ENCODE measurements around the gene MICAL3.
"Not testable (repeated sequence)": the region's sequence is repeated elsewhere in the genome, so short reads cannot be mapped to it uniquely, and the experiment has no call there.

Gene MICAL3

GRCh38 chr22:18025898-18026297, 1.5 kb upstream of the MICAL3 start:
- H3K9me3 Mint-ChIP-seq; H3K4me3 Mint-ChIP-seq; H3K36me3 Mint-ChIP-seq (ENCODE audit: low read depth); DNase-seq; H3K27ac Mint-ChIP-seq: not testable (repeated sequence)
- Mint-ChIP-seq H3K4me1 (ENCODE audit: low read depth) (peaks cover 14% of the 10 kb centered on the region), H3K27me3 (peaks cover 49% of the 10 kb centered on the region)

- peaks cover 49% of the 10 kb centered on the region for H3K27me3 Mint-ChIP-seq
- no peak overlapping the region for H3K27ac Mint-ChIP-seq
- H3K4me1 Mint-ChIP-seq (ENCODE audit: low read depth), result peaks cover 14% of the 10 kb centered on the region
- peak overlapping the region; percentile 70 for H3K4me3 Mint-ChIP-seq
- no peaks in the 10 kb centered on the region for H3K36me3 Mint-ChIP-seq (ENCODE audit: low read depth)
- no peaks in the 10 kb centered on the region for H3K9me3 Mint-ChIP-seq
- DNase-seq, result no peak
Measured at GRCh38 chr22:18024956-18025720, 777 bp upstream of the MICAL3 start.

- Mint-ChIP-seq H3K27ac (no peak overlapping the region), H3K4me1 (ENCODE audit: low read depth) (peaks cover 14% of the 10 kb centered on the region), H3K27me3 (peaks cover 49% of the 10 kb centered on the region), H3K4me3 (peak overlapping the region; percentile 75), H3K9me3 (no peaks in the 10 kb centered on the region), H3K36me3 (ENCODE audit: low read depth) (no peaks in the 10 kb centered on the region)
- peak; percentile 67 for DNase-seq
Measured at GRCh38 chr22:18023509-18024275, 669 bp downstream of the MICAL3 start.

GRCh38 chr22:18022876-18023275, 1.5 kb downstream of the MICAL3 start:
- no peaks in the 10 kb centered on the region for H3K36me3 Mint-ChIP-seq (ENCODE audit: low read depth)
- H3K4me3 Mint-ChIP-seq, result no peak overlapping the region
- DNase-seq, result no peak
- peaks cover 45% of the 10 kb centered on the region for H3K27me3 Mint-ChIP-seq
- no peaks in the 10 kb centered on the region for H3K9me3 Mint-ChIP-seq
- no peak overlapping the region for H3K27ac Mint-ChIP-seq
- H3K4me1 Mint-ChIP-seq (ENCODE audit: low read depth), result peaks cover 14% of the 10 kb centered on the region

- no peak for DNase-seq
- peaks cover 32% of the 10 kb centered on the region for H3K27me3 Mint-ChIP-seq
- no peaks in the 10 kb centered on the region for H3K9me3 Mint-ChIP-seq
- H3K4me3 Mint-ChIP-seq, result no peak overlapping the region
- H3K4me1 Mint-ChIP-seq (ENCODE audit: low read depth), result peaks cover 14% of the 10 kb centered on the region
- H3K36me3 Mint-ChIP-seq (ENCODE audit: low read depth), result no peaks in the 10 kb centered on the region
- H3K27ac Mint-ChIP-seq, result no peak overlapping the region
Measured at GRCh38 chr22:18021431-18021830, 2.9 kb downstream of the MICAL3 start.

- Mint-ChIP-seq H3K4me1 (ENCODE audit: low read depth) (peaks cover 14% of the 10 kb centered on the region), H3K27me3 (peaks cover 27% of the 10 kb centered on the region)
- not testable (repeated sequence) for H3K27ac Mint-ChIP-seq
Measured at GRCh38 chr22:18020743-18021142, 3.6 kb downstream of the MICAL3 start.

GRCh38 chr22:18013947-18014346, 10.4 kb downstream of the MICAL3 start:
- Mint-ChIP-seq H3K27me3 (no peaks in the 10 kb centered on the region), H3K36me3 (ENCODE audit: low read depth) (no peaks in the 10 kb centered on the region), H3K27ac (no peak overlapping the region)

More at GRCh38 chr22:18020743-18021142, 3.6 kb downstream of the MICAL3 start:
- not testable (repeated sequence) for H3K9me3 Mint-ChIP-seq; DNase-seq; H3K36me3 Mint-ChIP-seq (ENCODE audit: low read depth); H3K4me3 Mint-ChIP-seq

GRCh38 chr22:18013436-18013835, 10.9 kb downstream of the MICAL3 start:
- Mint-ChIP-seq H3K27ac (no peak overlapping the region), H3K36me3 (ENCODE audit: low read depth) (no peaks in the 10 kb centered on the region), H3K27me3 (no peaks in the 10 kb centered on the region), H3K4me1 (ENCODE audit: low read depth) (no peaks in the 10 kb centered on the region), H3K4me3 (no peak overlapping the region), H3K9me3 (no peaks in the 10 kb centered on the region)
- no peak for DNase-seq

More at GRCh38 chr22:18013947-18014346, 10.4 kb downstream of the MICAL3 start:
- no peak for DNase-seq
- no peak overlapping the region for H3K4me3 Mint-ChIP-seq
- no peaks in the 10 kb centered on the region for H3K9me3 Mint-ChIP-seq
- H3K4me1 Mint-ChIP-seq (ENCODE audit: low read depth), result no peaks in the 10 kb centered on the region

GRCh38 chr22:18012531-18012930, 11.8 kb downstream of the MICAL3 start:
- no peak overlapping the region for H3K27ac Mint-ChIP-seq
- no peaks in the 10 kb centered on the region for H3K9me3 Mint-ChIP-seq
- H3K27me3 Mint-ChIP-seq, result no peaks in the 10 kb centered on the region

GRCh38 chr22:18010266-18010665, 14.1 kb downstream of the MICAL3 start:
- peaks cover 3% of the 10 kb centered on the region for H3K27me3 Mint-ChIP-seq
- no peak overlapping the region for H3K27ac Mint-ChIP-seq
- H3K4me1 Mint-ChIP-seq (ENCODE audit: low read depth), result no peaks in the 10 kb centered on the region
- no peaks in the 10 kb centered on the region for H3K36me3 Mint-ChIP-seq (ENCODE audit: low read depth)
- H3K9me3 Mint-ChIP-seq, result no peaks in the 10 kb centered on the region
- no peak overlapping the region for H3K4me3 Mint-ChIP-seq
- no peak for DNase-seq

More at GRCh38 chr22:18012531-18012930, 11.8 kb downstream of the MICAL3 start:
- DNase-seq, result no peak
- no peak overlapping the region for H3K4me3 Mint-ChIP-seq
- no peaks in the 10 kb centered on the region for H3K36me3 Mint-ChIP-seq (ENCODE audit: low read depth)
- no peaks in the 10 kb centered on the region for H3K4me1 Mint-ChIP-seq (ENCODE audit: low read depth)

GRCh38 chr22:18008136-18008535, 16.2 kb downstream of the MICAL3 start:
- Mint-ChIP-seq H3K27ac (no peak overlapping the region), H3K27me3 (peaks cover 3% of the 10 kb centered on the region), H3K36me3 (ENCODE audit: low read depth) (no peaks in the 10 kb centered on the region), H3K9me3 (no peaks in the 10 kb centered on the region), H3K4me3 (no peak overlapping the region), H3K4me1 (ENCODE audit: low read depth) (no peaks in the 10 kb centered on the region)
- DNase-seq, result no peak

- H3K9me3 Mint-ChIP-seq, result no peaks in the 10 kb centered on the region
- H3K27me3 Mint-ChIP-seq, result peaks cover 5% of the 10 kb centered on the region
- H3K36me3 Mint-ChIP-seq (ENCODE audit: low read depth), result peaks cover 3% of the 10 kb centered on the region
- no peak overlapping the region for H3K4me3 Mint-ChIP-seq
- no peak for DNase-seq
- H3K27ac Mint-ChIP-seq, result no peak overlapping the region
- H3K4me1 Mint-ChIP-seq (ENCODE audit: low read depth), result peaks cover 9% of the 10 kb centered on the region
Measured at GRCh38 chr22:18005201-18005926, 19.0 kb downstream of the MICAL3 start.

GRCh38 chr22:18001894-18002315, 22.5 kb downstream of the MICAL3 start:
- H3K27me3 Mint-ChIP-seq; H3K9me3 Mint-ChIP-seq; DNase-seq; H3K36me3 Mint-ChIP-seq (ENCODE audit: low read depth): not testable (repeated sequence)
- peak overlapping the region; percentile 87 for H3K4me3 Mint-ChIP-seq
- H3K4me1 Mint-ChIP-seq (ENCODE audit: low read depth), result peaks cover 42% of the 10 kb centered on the region
- H3K27ac Mint-ChIP-seq, result peak overlapping the region; percentile 97

GRCh38 chr22:18001040-18001893, 23.1 kb downstream of the MICAL3 start:
- Mint-ChIP-seq H3K4me3 (peak overlapping the region; percentile 87), H3K4me1 (ENCODE audit: low read depth) (peaks cover 48% of the 10 kb centered on the region), H3K36me3 (ENCODE audit: low read depth) (peaks cover 5% of the 10 kb centered on the region), H3K27me3 (peaks cover 5% of the 10 kb centered on the region), H3K27ac (peak overlapping the region; percentile 97), H3K9me3 (no peaks in the 10 kb centered on the region)
- peak; percentile 88 for DNase-seq
